Loucy (cell line): Measurements from ENCODE around the gene GSX2.

Experiments used
- CTCF ChIP-seq: fragments of 200-600 bp; sonication (generic); conservative IDR thresholded peaks from 2 replicates; pipeline ENCODE4 v1.5.1; 2014; ENCODE audit warnings: mild to moderate bottlenecking, antibody characterized with exemption, low read length
- EZH2phosphoT487 ChIP-seq: fragments of 200-600 bp; IDR thresholded peaks from 2 replicates; pipeline ENCODE4 v1.6.1; 2018; ENCODE audit warnings: antibody characterized with exemption, mild to moderate bottlenecking, moderate library complexity, borderline replicate concordance

GRCh38 chr4:54099287-54099747, 646 bp upstream of the GSX2 start:
- TF ChIP-seq CTCF (no peak), EZH2phosphoT487 (no peak)
